Astrocyte (in vitro differentiated cells and primary cell): ENCODE results near the gene VPS13D.

Source experiments
- EZH2 ChIP-seq: IDR thresholded peaks from 2 replicates; pipeline ENCODE4 v1.6.1; 2012; ENCODE audit warnings: mild to moderate bottlenecking, low read length, inconsistent platforms; ENCODE audit not compliant: insufficient read depth
- TF ChIP-seq, protein P1 (sequence below): IDR thresholded peaks from 2 replicates; pipeline ENCODE4 v1.5.1; 2011; ENCODE audit warnings: low read depth, mild to moderate bottlenecking, inconsistent platforms, low read length, moderate library complexity; ENCODE audit not compliant: insufficient read depth

DNA sequence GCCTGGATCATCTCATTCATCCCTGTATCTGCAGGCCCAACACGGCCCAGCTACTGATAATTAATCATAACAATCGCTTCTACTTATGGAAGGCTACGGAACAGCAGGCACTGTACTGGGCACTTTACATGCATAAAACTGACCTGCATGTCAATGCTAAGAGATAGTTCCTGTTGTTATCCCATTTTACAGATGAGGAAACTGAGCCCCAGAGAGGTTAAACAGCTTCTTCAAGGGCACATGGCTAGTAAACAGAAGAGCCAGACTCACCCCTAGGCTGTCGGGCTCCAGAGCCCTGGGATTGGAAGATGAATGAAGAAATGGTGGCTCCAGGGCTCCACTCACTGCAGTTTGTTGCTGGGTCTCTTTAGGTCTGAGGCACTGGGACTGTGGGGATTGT lies 27.3 kb upstream of the VPS13D start:
- TF ChIP-seq, protein P1, sequence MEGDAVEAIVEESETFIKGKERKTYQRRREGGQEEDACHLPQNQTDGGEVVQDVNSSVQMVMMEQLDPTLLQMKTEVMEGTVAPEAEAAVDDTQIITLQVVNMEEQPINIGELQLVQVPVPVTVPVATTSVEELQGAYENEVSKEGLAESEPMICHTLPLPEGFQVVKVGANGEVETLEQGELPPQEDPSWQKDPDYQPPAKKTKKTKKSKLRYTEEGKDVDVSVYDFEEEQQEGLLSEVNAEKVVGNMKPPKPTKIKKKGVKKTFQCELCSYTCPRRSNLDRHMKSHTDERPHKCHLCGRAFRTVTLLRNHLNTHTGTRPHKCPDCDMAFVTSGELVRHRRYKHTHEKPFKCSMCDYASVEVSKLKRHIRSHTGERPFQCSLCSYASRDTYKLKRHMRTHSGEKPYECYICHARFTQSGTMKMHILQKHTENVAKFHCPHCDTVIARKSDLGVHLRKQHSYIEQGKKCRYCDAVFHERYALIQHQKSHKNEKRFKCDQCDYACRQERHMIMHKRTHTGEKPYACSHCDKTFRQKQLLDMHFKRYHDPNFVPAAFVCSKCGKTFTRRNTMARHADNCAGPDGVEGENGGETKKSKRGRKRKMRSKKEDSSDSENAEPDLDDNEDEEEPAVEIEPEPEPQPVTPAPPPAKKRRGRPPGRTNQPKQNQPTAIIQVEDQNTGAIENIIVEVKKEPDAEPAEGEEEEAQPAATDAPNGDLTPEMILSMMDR, result no peak
- TF ChIP-seq EZH2, result no peak
